ENCODE data around the gene PLCH2.

The PLCH2 gene

DNA sequence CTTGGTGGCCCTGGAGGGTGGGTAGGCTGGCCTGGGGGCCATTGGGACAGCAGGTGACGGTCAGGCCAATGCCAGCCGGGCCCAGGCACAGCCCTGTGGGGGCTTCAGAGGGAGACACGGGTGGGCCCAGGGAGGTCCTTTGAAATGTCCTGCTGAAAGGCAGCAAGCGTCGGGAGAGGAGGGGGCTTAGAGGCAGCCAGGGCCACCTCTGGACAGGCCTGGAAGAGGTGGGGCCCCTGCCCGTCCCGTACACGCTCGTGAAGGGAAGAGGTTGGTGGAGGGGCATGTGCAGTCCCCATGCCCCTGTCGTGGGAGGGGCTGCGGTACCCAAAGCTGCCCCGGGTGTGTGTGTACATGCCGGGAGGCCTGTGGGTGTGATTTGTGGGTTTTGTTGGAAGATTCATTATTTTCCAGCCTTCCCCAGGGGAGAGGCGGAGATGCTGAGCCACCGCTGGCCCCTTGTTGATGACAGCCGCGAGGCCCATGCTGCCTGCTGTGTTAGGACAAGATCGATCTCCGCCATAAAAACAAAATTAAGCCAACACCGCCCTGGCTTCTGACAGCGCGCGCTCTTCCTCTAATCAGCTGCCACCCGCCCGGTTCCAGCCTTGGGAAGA is 3.4 kb upstream of the PLCH2 start:
- no peaks in the 10 kb centered on the region for H3K36me3 ChIP-seq (ENCODE audit: insufficient read depth, low read length)
- H2AFZ ChIP-seq (ENCODE audit: low read length) = no peak overlapping the region
- no peaks in the 10 kb centered on the region for H3K79me2 ChIP-seq (ENCODE audit: insufficient read depth, low read length)
- no peak overlapping the region for H3K9ac ChIP-seq (ENCODE audit: low read depth, low read length, poor library complexity, severe bottlenecking)
- no peak overlapping the region for H3K4me3 ChIP-seq (ENCODE audit: low read length, poor library complexity, severe bottlenecking)
- no peaks in the 10 kb centered on the region for H3K4me1 ChIP-seq (ENCODE audit: insufficient read depth, low read length, poor library complexity, severe bottlenecking)
- H3K27me3 ChIP-seq (ENCODE audit: insufficient read depth, low read length, poor library complexity, severe bottlenecking) = no peaks in the 10 kb centered on the region
- no peaks in the 10 kb centered on the region for H4K20me1 ChIP-seq (ENCODE audit: insufficient read depth, low read length, poor library complexity, severe bottlenecking)
- no peaks in the 10 kb centered on the region for H3K9me2 ChIP-seq (replicated peaks; ENCODE audit: low read depth, low read length)
- no peak overlapping the region for H3K4me2 ChIP-seq (ENCODE audit: low read depth, low read length, poor library complexity, severe bottlenecking)
- TF ChIP-seq, protein P1, sequence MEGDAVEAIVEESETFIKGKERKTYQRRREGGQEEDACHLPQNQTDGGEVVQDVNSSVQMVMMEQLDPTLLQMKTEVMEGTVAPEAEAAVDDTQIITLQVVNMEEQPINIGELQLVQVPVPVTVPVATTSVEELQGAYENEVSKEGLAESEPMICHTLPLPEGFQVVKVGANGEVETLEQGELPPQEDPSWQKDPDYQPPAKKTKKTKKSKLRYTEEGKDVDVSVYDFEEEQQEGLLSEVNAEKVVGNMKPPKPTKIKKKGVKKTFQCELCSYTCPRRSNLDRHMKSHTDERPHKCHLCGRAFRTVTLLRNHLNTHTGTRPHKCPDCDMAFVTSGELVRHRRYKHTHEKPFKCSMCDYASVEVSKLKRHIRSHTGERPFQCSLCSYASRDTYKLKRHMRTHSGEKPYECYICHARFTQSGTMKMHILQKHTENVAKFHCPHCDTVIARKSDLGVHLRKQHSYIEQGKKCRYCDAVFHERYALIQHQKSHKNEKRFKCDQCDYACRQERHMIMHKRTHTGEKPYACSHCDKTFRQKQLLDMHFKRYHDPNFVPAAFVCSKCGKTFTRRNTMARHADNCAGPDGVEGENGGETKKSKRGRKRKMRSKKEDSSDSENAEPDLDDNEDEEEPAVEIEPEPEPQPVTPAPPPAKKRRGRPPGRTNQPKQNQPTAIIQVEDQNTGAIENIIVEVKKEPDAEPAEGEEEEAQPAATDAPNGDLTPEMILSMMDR (conservative IDR thresholded peaks at IDR 0.05; ENCODE audit: low read length) = no peak
- TF ChIP-seq EZH2phosphoT487 (IDR thresholded peaks at IDR 0.05; ENCODE audit: borderline replicate concordance) = no peak
- no peaks in the 10 kb centered on the region for H3K9me3 ChIP-seq (ENCODE audit: insufficient read depth, low read depth, low read length)
- no peaks in the 10 kb centered on the region for H3F3A ChIP-seq (ENCODE audit: low read depth)

DNA sequence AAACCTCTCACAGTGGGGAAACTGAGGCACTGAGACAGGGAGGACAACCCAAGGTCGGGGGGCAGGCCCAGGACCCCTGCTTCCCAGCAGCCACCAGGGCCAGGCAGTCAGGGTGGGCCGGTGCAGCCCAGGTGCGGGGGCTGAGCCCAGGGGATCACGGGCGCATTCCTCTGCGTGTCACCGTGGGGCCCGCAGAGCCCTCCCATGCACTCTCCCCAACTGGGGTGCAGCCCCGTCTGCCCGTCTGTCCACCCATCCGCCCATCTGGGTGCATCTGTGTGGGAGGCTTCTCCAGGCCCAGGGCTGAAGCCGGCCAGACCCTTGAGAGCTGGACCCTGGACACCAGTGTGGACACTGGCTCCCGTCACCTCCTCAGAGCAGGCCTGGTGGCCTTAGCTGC is 2.9 kb upstream of the PLCH2 start:
- TF ChIP-seq EZH2phosphoT487 (IDR thresholded peaks at IDR 0.05; ENCODE audit: borderline replicate concordance) = no peak
- TF ChIP-seq, protein P1 (conservative IDR thresholded peaks at IDR 0.05; ENCODE audit: low read length) = no peak
- no peaks in the 10 kb centered on the region for H3F3A ChIP-seq (ENCODE audit: low read depth)
- no peak overlapping the region for H3K4me3 ChIP-seq (ENCODE audit: low read length, poor library complexity, severe bottlenecking)
- no peaks in the 10 kb centered on the region for H3K27me3 ChIP-seq (ENCODE audit: insufficient read depth, low read length, poor library complexity, severe bottlenecking)
- H3K36me3 ChIP-seq (ENCODE audit: insufficient read depth, low read length) = no peaks in the 10 kb centered on the region
- H3K79me2 ChIP-seq (ENCODE audit: insufficient read depth, low read length) = no peaks in the 10 kb centered on the region
- H3K9me2 ChIP-seq (replicated peaks; ENCODE audit: low read depth, low read length) = no peaks in the 10 kb centered on the region
- H3K4me2 ChIP-seq (ENCODE audit: low read depth, low read length, poor library complexity, severe bottlenecking) = no peak overlapping the region
- no peaks in the 10 kb centered on the region for H4K20me1 ChIP-seq (ENCODE audit: insufficient read depth, low read length, poor library complexity, severe bottlenecking)
- no peaks in the 10 kb centered on the region for H3K9me3 ChIP-seq (ENCODE audit: insufficient read depth, low read depth, low read length)
- no peak overlapping the region for H3K9ac ChIP-seq (ENCODE audit: low read depth, low read length, poor library complexity, severe bottlenecking)
- no peak overlapping the region for H2AFZ ChIP-seq (ENCODE audit: low read length)
- H3K4me1 ChIP-seq (ENCODE audit: insufficient read depth, low read length, poor library complexity, severe bottlenecking) = no peaks in the 10 kb centered on the region

DNA sequence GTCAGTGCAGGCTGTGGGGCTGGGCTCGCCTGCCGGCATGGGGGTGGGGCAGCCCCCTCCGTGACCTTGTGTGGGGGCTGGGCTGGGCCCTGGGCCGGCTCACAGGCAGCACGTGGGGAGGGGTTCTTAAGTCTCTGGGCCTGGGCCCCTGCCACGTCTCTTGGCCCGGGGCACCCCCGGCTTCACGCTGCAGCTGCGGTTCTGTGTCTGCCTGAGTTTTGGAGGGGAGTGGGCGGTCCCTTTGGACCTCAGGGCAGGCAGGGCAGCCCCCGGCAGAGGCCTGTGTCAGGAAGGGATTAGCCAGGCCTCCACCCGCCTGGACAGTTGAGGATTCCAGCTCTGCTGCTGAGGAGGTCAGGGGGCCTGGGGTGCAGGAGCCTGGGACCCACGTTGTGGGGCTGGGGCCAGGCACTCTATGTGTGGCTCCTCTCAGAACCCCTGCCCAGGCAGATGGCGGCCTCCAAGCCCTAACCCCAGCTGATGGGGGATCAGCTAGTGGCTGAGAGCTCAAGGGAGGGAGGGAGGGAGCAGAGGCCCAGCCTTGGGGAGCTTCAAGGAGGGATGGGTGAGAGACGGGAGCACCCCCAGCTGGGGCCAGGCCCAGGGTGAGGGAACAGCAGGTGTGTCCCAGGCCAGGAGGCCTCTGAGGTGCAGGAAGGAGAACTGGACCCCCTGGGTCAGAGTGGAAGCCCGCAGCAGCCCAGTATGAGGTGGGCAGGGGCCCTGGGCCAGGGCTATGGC is 1.8 kb upstream of the PLCH2 start:
- Histone ChIP-seq H3K27me3 (ENCODE audit: insufficient read depth, low read length, poor library complexity, severe bottlenecking) (no peaks in the 10 kb centered on the region), H3K4me2 (ENCODE audit: low read depth, low read length, poor library complexity, severe bottlenecking) (no peak overlapping the region)

More for the DNA sequence above, 1.8 kb upstream of the PLCH2 start:
- Histone ChIP-seq H3K79me2 (ENCODE audit: insufficient read depth, low read length) (no peaks in the 10 kb centered on the region), H3K9me2 (replicated peaks; ENCODE audit: low read depth, low read length) (no peaks in the 10 kb centered on the region), H3K9me3 (ENCODE audit: insufficient read depth, low read depth, low read length) (no peaks in the 10 kb centered on the region), H3F3A (ENCODE audit: low read depth) (no peaks in the 10 kb centered on the region), H4K20me1 (ENCODE audit: insufficient read depth, low read length, poor library complexity, severe bottlenecking) (no peaks in the 10 kb centered on the region), H3K4me1 (ENCODE audit: insufficient read depth, low read length, poor library complexity, severe bottlenecking) (no peaks in the 10 kb centered on the region), H3K9ac (ENCODE audit: low read depth, low read length, poor library complexity, severe bottlenecking) (no peak overlapping the region), H3K36me3 (ENCODE audit: insufficient read depth, low read length) (no peaks in the 10 kb centered on the region), H3K4me3 (ENCODE audit: low read length, poor library complexity, severe bottlenecking) (no peak overlapping the region), H2AFZ (ENCODE audit: low read length) (no peak overlapping the region)
- no peak for TF ChIP-seq EZH2phosphoT487 (IDR thresholded peaks at IDR 0.05; ENCODE audit: borderline replicate concordance)
- TF ChIP-seq, protein P1 (conservative IDR thresholded peaks at IDR 0.05; ENCODE audit: low read length) = no peak
